SK-N-SH (cell line): ENCODE data around the gene PFKM. TPM values are rescaled to one million over a fixed set of nuclear protein-coding genes. Genes with fewer than 3 reads are reported as not detected.

Experiments
- CTCF ChIA-PET: fragments of 300-600, 350-600 bp; formaldehyde crosslinking; extraction: SDS; loops from one replicate; lab custom pipeline; 2021; lab: Yijun Ruan, JAX
- POLR2A ChIA-PET: fragments of 350-600 bp; sonication (Branson Sonifier 250); formaldehyde crosslinking; extraction: SDS; loops from one replicate; lab custom pipeline; 2020; ENCODE audit warnings: antibody characterized with exemption, inconsistent platforms; lab: Yijun Ruan, JAX
- DNase-seq: peaks from one replicate; pipeline ENCODE4 v3.0.0; 2012
- H2AFZ ChIP-seq: fragments of 200-600 bp; sonication (generic); 2 replicates; pipeline ENCODE4 v1.8.1; 2016; ENCODE audit warnings: antibody characterized with exemption, mild to moderate bottlenecking, low read depth
- H3F3A ChIP-seq: fragments of 200-600 bp; sonication (generic); replicated peaks from 2 replicates; pipeline ENCODE3; 2016; ENCODE audit warnings: antibody characterized with exemption, mild to moderate bottlenecking; ENCODE audit not compliant: insufficient read depth
- H3K27ac ChIP-seq, 2 experiments: fragments of 200-500 bp in 1 of 2; fragments of 200-600 bp in 1 of 2; sonication (Bioruptor generic) in 1 of 2; sonication (generic), shearing (Covaris generic) in 1 of 2; 2 replicates each; pipeline versions ENCODE4 v1.5.1 to v1.6.1; 2014 to 2016; ENCODE audit warnings: low read depth in 2 of 2, inconsistent platforms in 1 of 2, low read length in 1 of 2, mild to moderate bottlenecking in 1 of 2, mixed read lengths in 1 of 2
- H3K27me3 ChIP-seq: fragments of 200-600 bp; sonication (generic), shearing (Covaris generic); 2 replicates; pipeline ENCODE4 v1.6.1; 2016; ENCODE audit warnings: mixed run types; ENCODE audit not compliant: insufficient read depth
- H3K36me3 ChIP-seq, 2 experiments: fragments of 200-500 bp in 1 of 2; fragments of 200-600 bp in 1 of 2; sonication (Bioruptor generic) in 1 of 2; sonication (generic) in 1 of 2; replicated peaks in 1 of 2; 2 replicates each; pipeline versions ENCODE3 to v1.5.1; 2014 to 2016; ENCODE audit warnings: low read length in 1 of 2, mild to moderate bottlenecking in 1 of 2; ENCODE audit not compliant: insufficient read depth in 2 of 2, control insufficient read depth in 1 of 2
- H3K4me1 ChIP-seq, 2 experiments: fragments of 200-500 bp in 1 of 2; fragments of 200-600 bp in 1 of 2; sonication (Bioruptor generic) in 1 of 2; sonication (generic), shearing (Covaris generic) in 1 of 2; 2 replicates each; pipeline versions ENCODE4 v1.5.1 to v1.6.1; 2014 to 2016; ENCODE audit warnings: low read depth in 1 of 2, low read length in 1 of 2, mixed run types in 1 of 2; ENCODE audit not compliant: insufficient read depth in 2 of 2, control insufficient read depth in 1 of 2
- H3K4me2 ChIP-seq: fragments of 200-600 bp; sonication (generic), shearing (Covaris generic); 2 replicates; pipeline ENCODE4 v1.6.1; 2017; ENCODE audit warnings: mixed run types
- H3K4me3 ChIP-seq, 2 experiments: fragments of 200-500 bp in 1 of 2; fragments of 200-600 bp in 1 of 2; sonication (Bioruptor generic) in 1 of 2; sonication (generic), shearing (Covaris generic) in 1 of 2; 2 replicates each; pipeline versions ENCODE4 v1.5.1 to v1.8.1; 2014 to 2016; ENCODE audit warnings: low read depth in 2 of 2, inconsistent platforms in 1 of 2, low read length in 1 of 2, mild to moderate bottlenecking in 1 of 2, mixed read lengths in 1 of 2, moderate library complexity in 1 of 2
- H3K79me2 ChIP-seq: fragments of 200-600 bp; sonication (generic); 2 replicates; pipeline ENCODE4 v1.8.1; 2017; ENCODE audit warnings: mild to moderate bottlenecking; ENCODE audit not compliant: insufficient read depth
- H3K9ac ChIP-seq: fragments of 200-600 bp; sonication (generic); 2 replicates; pipeline ENCODE4 v1.6.1; 2017; ENCODE audit warnings: mixed run types
- H3K9me2 ChIP-seq: fragments of 200-600 bp; sonication (generic); 2 replicates; pipeline ENCODE4 v1.6.1; 2017; ENCODE audit warnings: mixed run types
- H3K9me3 ChIP-seq: fragments of 200-600 bp; sonication (generic); 2 replicates; pipeline ENCODE4 v1.6.1; 2017; ENCODE audit warnings: mixed run types, mild to moderate bottlenecking, moderate library complexity
- H4K20me1 ChIP-seq: fragments of 200-600 bp; sonication (generic); 2 replicates; pipeline ENCODE4 v1.6.1; 2017; ENCODE audit warnings: mild to moderate bottlenecking, mixed run types; ENCODE audit not compliant: insufficient read depth
- ELF1 ChIP-seq: IDR thresholded peaks from 2 replicates; pipeline ENCODE4 v1.4.0; 2012
- EP300 ChIP-seq, 2 experiments: IDR thresholded peaks; 2 replicates each; pipeline versions ENCODE4 v1.4.0 to v1.6.1; 2012; ENCODE audit warnings: borderline replicate concordance in 1 of 2, low read depth in 1 of 2, low read length in 1 of 2
- EZH2phosphoT487 ChIP-seq: fragments of 200-600 bp; sonication (generic); IDR thresholded peaks from 2 replicates; pipeline ENCODE4 v1.6.1; 2017; ENCODE audit warnings: low read depth, mixed run types, mild to moderate bottlenecking, antibody characterized with exemption, moderate library complexity, borderline replicate concordance
- FOSL2 ChIP-seq: IDR thresholded peaks from 2 replicates; pipeline ENCODE4 v1.4.0; 2012; ENCODE audit warnings: low read depth, mild to moderate bottlenecking, moderate library complexity, borderline replicate concordance
- GATA2 ChIP-seq: sonication (generic); formaldehyde crosslinking; IDR thresholded peaks from 2 replicates; pipeline ENCODE4 v1.5.0; 2020; ENCODE audit warnings: mild to moderate bottlenecking, missing genetic modification reagents
- IRF3 ChIP-seq: fragments of 150-350 bp; IDR thresholded peaks from 2 replicates; pipeline ENCODE4 v1.6.1; 2016; ENCODE audit warnings: mild to moderate bottlenecking, low read depth, low read length
- JUND ChIP-seq: IDR thresholded peaks from 2 replicates; pipeline ENCODE4 v1.4.0; 2012
- MAX ChIP-seq: IDR thresholded peaks from 2 replicates; pipeline ENCODE4 v1.4.0; 2012; ENCODE audit warnings: low read depth
- MEF2A ChIP-seq: IDR thresholded peaks from 2 replicates; pipeline ENCODE4 v1.4.0; 2012; ENCODE audit warnings: low read depth, borderline replicate concordance
- NRF1 ChIP-seq: IDR thresholded peaks from 2 replicates; pipeline ENCODE4 v1.6.1; 2012; ENCODE audit warnings: low read depth, mild to moderate bottlenecking, low read length
- PBX3 ChIP-seq: IDR thresholded peaks from 2 replicates; pipeline ENCODE4; 2012
- POLR2AphosphoS5 ChIP-seq: IDR thresholded peaks from 2 replicates; pipeline ENCODE4 v1.6.1; 2012; ENCODE audit warnings: low read depth, low read length
- RCOR1 ChIP-seq: fragments of 150-350 bp; IDR thresholded peaks from 2 replicates; pipeline ENCODE4 v1.6.1; 2017; ENCODE audit warnings: antibody characterized with exemption, low read length
- SIN3A ChIP-seq: IDR thresholded peaks from 2 replicates; pipeline ENCODE4 v1.6.1; 2012; ENCODE audit warnings: low read depth, mild to moderate bottlenecking, low read length, moderate library complexity, borderline replicate concordance
- TEAD4 ChIP-seq: IDR thresholded peaks from 2 replicates; pipeline ENCODE4 v1.4.0; 2012; ENCODE audit warnings: mild to moderate bottlenecking, borderline replicate concordance; ENCODE audit not compliant: insufficient read depth
- USF1 ChIP-seq: IDR thresholded peaks from 2 replicates; pipeline ENCODE4 v1.4.0; 2012; ENCODE audit warnings: low read depth, borderline replicate concordance
- USF2 ChIP-seq: fragments of 150-350 bp; IDR thresholded peaks from 2 replicates; pipeline ENCODE4 v1.6.1; 2017; ENCODE audit warnings: antibody characterized with exemption, low read length, low read depth, borderline replicate concordance
- WGBS: methylation state at CpG from one replicate; pipeline ENCODE4 v1.1.6; 2017; ENCODE audit warnings: low lambda C conversion rate; 5-methylcytosine and 5-hydroxymethylcytosine counted together
- polyA plus RNA-seq, 3 experiments: library from polyadenylated mRNA; depleted of rRNA; stranded (reverse); fragments of >200 nt; gene quantifications; 2 replicates each; pipeline ENCODE4 v1.2.3, GENCODE V29; 2012

The PFKM gene
- polyA plus RNA-seq, 1 of the 3 experiments (the other 2 are of a cell fraction): 85.0 TPM

GRCh38 chr12:48135027-48135426 is 15.9 kb downstream of the PFKM start:
- TF ChIP-seq IRF3 (no peak), TEAD4 (no peak), NRF1 (no peak), MAX (no peak), FOSL2 (no peak), EP300 (IDR thresholded peaks at IDR 0.05; ENCODE audit: borderline replicate concordance in 1 of 2, low read depth in 1 of 2, low read length in 1 of 2) (no peak), PBX3 (no peak)
- H2AFZ ChIP-seq: no peak overlapping the region
- H3K27ac ChIP-seq: no peak overlapping the region
- H3K9me3 ChIP-seq: no peaks in the 10 kb centered on the region
- H3K9me2 ChIP-seq: no peaks in the 10 kb centered on the region
- POLR2A ChIA-PET: no interaction called here
- no peaks in the 10 kb centered on the region for H3K79me2 ChIP-seq
- H3K4me1 ChIP-seq: no peaks in the 10 kb centered on the region
- H3K4me3 ChIP-seq: no peak overlapping the region
- no peak for DNase-seq
- H4K20me1 ChIP-seq: no peaks in the 10 kb centered on the region
- 86% methylated on average over 5 of the region's 5 CpGs for WGBS
- no peaks in the 10 kb centered on the region for H3K27me3 ChIP-seq
- H3F3A ChIP-seq: no peaks in the 10 kb centered on the region
- no peak overlapping the region for H3K9ac ChIP-seq
- CTCF ChIA-PET: no interaction called here
- H3K4me2 ChIP-seq: no peak overlapping the region
- peaks cover 21 to 84% of the 10 kb centered on the region in 2 experiments for H3K36me3 ChIP-seq

GRCh38 chr12:48142818-48143674 is 23.9 kb downstream of the PFKM start:
- Histone ChIP-seq H2AFZ (no peak overlapping the region), H3K4me3 (no peak overlapping the region), H3K27me3 (no peaks in the 10 kb centered on the region), H3K4me2 (no peak overlapping the region), H3K9ac (no peak overlapping the region), H3K4me1 (no peaks in the 10 kb centered on the region; a peak in 1 of 4 replicates), H3K79me2 (no peaks in the 10 kb centered on the region), H3K36me3 (peaks cover 23 to 86% of the 10 kb centered on the region in 2 experiments), H3F3A (no peaks in the 10 kb centered on the region), H3K9me3 (no peaks in the 10 kb centered on the region), H3K27ac (no peak overlapping the region), H4K20me1 (no peaks in the 10 kb centered on the region), H3K9me2 (no peaks in the 10 kb centered on the region)
- DNase-seq: no peak
- 95% methylated on average over 6 of the region's 7 CpGs for WGBS
- ChIA-PET POLR2A (interaction anchor here (2.0 kb wide), 1 partner anchor 38 kb away, joined by 5 read pairs; the partner anchor contains the start of gene SENP1), CTCF (interaction anchor here (0.6 to 1.3 kb wide), 3 partner anchors 13 to 23 kb away, joined by 3 to 4 read pairs (median 3); no protein-coding TSS in a partner anchor)
- no peak for TF ChIP-seq RCOR1
- no peak for TF ChIP-seq TEAD4
- no peak for TF ChIP-seq PBX3
- no peak for TF ChIP-seq FOSL2
- TF ChIP-seq SIN3A: no peak
- no peak for TF ChIP-seq POLR2AphosphoS5
- no peak for TF ChIP-seq MAX
- TF ChIP-seq USF1: no peak
- no peak for TF ChIP-seq IRF3
- no peak for TF ChIP-seq ELF1
- no peak for TF ChIP-seq MEF2A
- no peak for TF ChIP-seq GATA2 (CRISPR knock-in tag)
- no peak for TF ChIP-seq JUND
- no peak for TF ChIP-seq USF2
- no peak for TF ChIP-seq EZH2phosphoT487
